Tibial nerve (tissue), 4 donors: Measurements from ENCODE around the gene PCDH9. TPM values are rescaled to one million over a fixed set of nuclear protein-coding genes. Genes with fewer than 3 reads are reported as not detected.

Experiments
- DNase-seq, 2 donors: peaks; one replicate each; pipeline ENCODE4 v3.0.0-alpha.2; 2019; ENCODE audit warnings: low spot score in 2 of 2
- H3K27ac ChIP-seq, 4 donors: fragments of 200-600 bp; sonication (generic) in 3 of 4; one replicate each; pipeline ENCODE4 v1.5.1; 2017 to 2019; ENCODE audit warnings: mild to moderate bottlenecking in 1 of 4
- H3K27me3 ChIP-seq, 2 donors: fragments of 200-600 bp; sonication (generic) in 1 of 2; one replicate each; pipeline versions ENCODE4 v1.5.1 to v1.6.0; 2017 to 2019
- H3K36me3 ChIP-seq, 3 donors: fragments of 200-600 bp; sonication (generic); one replicate each; pipeline ENCODE4 v1.5.1; 2018 to 2019
- H3K4me1 ChIP-seq, 4 donors: fragments of 200-600 bp; sonication (generic) in 3 of 4; one replicate each; pipeline ENCODE4 v1.5.1; 2017 to 2019
- H3K4me3 ChIP-seq, 4 donors: fragments of 200-600 bp; sonication (generic) in 3 of 4; one replicate each; pipeline ENCODE4 v1.5.1; 2017 to 2019; ENCODE audit warnings: mild to moderate bottlenecking in 1 of 4, moderate library complexity in 1 of 4
- H3K9me3 ChIP-seq, 4 donors: fragments of 200-600 bp; sonication (generic) in 3 of 4; one replicate each; pipeline ENCODE4 v1.5.1; 2017 to 2019
- EP300 ChIP-seq, 2 donors: sonication (generic); formaldehyde crosslinking; IDR thresholded peaks; one replicate each; pipeline ENCODE4 v1.6.1; 2017; ENCODE audit warnings: antibody characterized with exemption in 2 of 2, mild to moderate bottlenecking in 1 of 2
- POLR2A ChIP-seq, 2 donors: fragments of 450-650 bp; IDR thresholded peaks; one replicate each; pipeline ENCODE4 v1.6.1; 2017; ENCODE audit warnings: antibody characterized with exemption in 2 of 2, mild to moderate bottlenecking in 2 of 2, moderate library complexity in 2 of 2
- WGBS, 2 donors: methylation state at CpG; one replicate each; pipeline ENCODE4 v1.1.5; 2018; 5-methylcytosine and 5-hydroxymethylcytosine counted together
- total RNA-seq, 4 donors: library from RNA; depleted of rRNA; stranded (reverse); fragments of >200 nt; gene quantifications; one replicate each; pipeline ENCODE4 v1.1.0, GENCODE V29; 2016
- TF ChIP-seq, protein P1 (sequence below), 5 experiments: fragments of 200-600 bp in 3 of 5; fragments of 450-650 bp in 2 of 5; sonication (generic) in 3 of 5; IDR thresholded peaks; one replicate each; pipeline ENCODE4 v1.5.1; 2016 to 2019; ENCODE audit warnings: antibody characterized with exemption in 5 of 5, mild to moderate bottlenecking in 3 of 5, moderate library complexity in 2 of 5

Gene PCDH9
- total RNA-seq, 4 donors from 2014 or later = 11.8 to 28.6 (median 14.4) TPM

GRCh38 chr13:66879988-66880387 lies 350.1 kb downstream of the PCDH9 start:
- no peak overlapping the region for H3K27ac ChIP-seq
- 61 to 71% methylated on average over 1 of the region's 1 CpG for WGBS, 2 donors
- no peaks in the 10 kb centered on the region for H3K27me3 ChIP-seq
- no peaks in the 10 kb centered on the region for H3K36me3 ChIP-seq
- no peaks in the 10 kb centered on the region for H3K9me3 ChIP-seq
- no peak for DNase-seq
- TF ChIP-seq EP300 (IDR thresholded peaks at IDR 0.05) (no peak), POLR2A (IDR thresholded peaks at IDR 0.05) (no peak)
- TF ChIP-seq, protein P1, sequence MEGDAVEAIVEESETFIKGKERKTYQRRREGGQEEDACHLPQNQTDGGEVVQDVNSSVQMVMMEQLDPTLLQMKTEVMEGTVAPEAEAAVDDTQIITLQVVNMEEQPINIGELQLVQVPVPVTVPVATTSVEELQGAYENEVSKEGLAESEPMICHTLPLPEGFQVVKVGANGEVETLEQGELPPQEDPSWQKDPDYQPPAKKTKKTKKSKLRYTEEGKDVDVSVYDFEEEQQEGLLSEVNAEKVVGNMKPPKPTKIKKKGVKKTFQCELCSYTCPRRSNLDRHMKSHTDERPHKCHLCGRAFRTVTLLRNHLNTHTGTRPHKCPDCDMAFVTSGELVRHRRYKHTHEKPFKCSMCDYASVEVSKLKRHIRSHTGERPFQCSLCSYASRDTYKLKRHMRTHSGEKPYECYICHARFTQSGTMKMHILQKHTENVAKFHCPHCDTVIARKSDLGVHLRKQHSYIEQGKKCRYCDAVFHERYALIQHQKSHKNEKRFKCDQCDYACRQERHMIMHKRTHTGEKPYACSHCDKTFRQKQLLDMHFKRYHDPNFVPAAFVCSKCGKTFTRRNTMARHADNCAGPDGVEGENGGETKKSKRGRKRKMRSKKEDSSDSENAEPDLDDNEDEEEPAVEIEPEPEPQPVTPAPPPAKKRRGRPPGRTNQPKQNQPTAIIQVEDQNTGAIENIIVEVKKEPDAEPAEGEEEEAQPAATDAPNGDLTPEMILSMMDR (IDR thresholded peaks at IDR 0.05) = no peak
- H3K4me3 ChIP-seq = no peak overlapping the region
- no peaks in the 10 kb centered on the region for H3K4me1 ChIP-seq

- no peaks in the 10 kb centered on the region for H3K4me1 ChIP-seq
- no peaks in the 10 kb centered on the region for H3K9me3 ChIP-seq
- H3K27ac ChIP-seq = no peak overlapping the region
- TF ChIP-seq EP300 (IDR thresholded peaks at IDR 0.05) = no peak
- TF ChIP-seq POLR2A (IDR thresholded peaks at IDR 0.05) = no peak
- TF ChIP-seq, protein P1 (IDR thresholded peaks at IDR 0.05) = no peak
- H3K4me3 ChIP-seq = no peak overlapping the region
- no peak for DNase-seq
- H3K27me3 ChIP-seq = no peaks in the 10 kb centered on the region
- 54 to 60% methylated on average over 4 of the region's 4 CpGs for WGBS, 2 donors
- no peaks in the 10 kb centered on the region for H3K36me3 ChIP-seq
Measured at GRCh38 chr13:66875264-66875663, 354.9 kb downstream of the PCDH9 start.

GRCh38 chr13:66864627-66865026 lies 365.5 kb downstream of the PCDH9 start:
- Histone ChIP-seq H3K4me3 (no peak overlapping the region), H3K4me1 (peaks cover 0 to 14% (median 2%) of the 10 kb centered on the region in 4 donors)
- 55 to 59% methylated on average over 3 of the region's 3 CpGs for WGBS, 2 donors

DNA sequence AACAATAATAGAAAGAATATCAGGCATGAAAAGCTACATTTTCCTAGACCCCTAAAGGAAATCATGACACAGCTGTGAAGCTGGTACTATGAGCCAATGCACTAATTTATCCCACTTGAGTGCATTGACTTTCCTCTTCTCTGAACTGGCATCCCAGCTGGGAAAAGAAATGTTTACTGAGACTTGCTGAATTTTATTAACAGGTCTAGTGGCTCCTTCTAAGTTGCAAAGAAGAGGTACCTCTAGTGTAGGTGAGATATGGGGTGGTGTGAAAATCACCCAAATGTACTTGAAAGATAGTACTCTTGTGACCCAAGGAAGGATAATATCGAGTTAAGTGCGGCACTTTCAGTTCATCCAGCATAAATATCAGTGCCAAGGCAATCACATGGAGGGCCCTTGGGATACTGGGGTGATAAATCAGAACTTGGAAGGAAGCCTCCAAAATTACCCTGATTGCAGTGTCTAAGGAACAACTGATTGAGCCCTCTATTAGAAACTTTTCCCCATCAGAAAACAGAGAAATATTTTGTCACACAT lies 369.2 kb downstream of the PCDH9 start:
- 16 to 32% methylated on average over 2 of the region's 2 CpGs for WGBS, 2 donors
- Histone ChIP-seq H3K27me3 (no peaks in the 10 kb centered on the region), H3K4me1 (peaks cover 0 to 14% (median 2%) of the 10 kb centered on the region in 4 donors), H3K27ac (no peak overlapping the region), H3K4me3 (no peak overlapping the region), H3K9me3 (no peaks in the 10 kb centered on the region), H3K36me3 (no peaks in the 10 kb centered on the region)
- DNase-seq = no peak
- TF ChIP-seq, protein P1 (IDR thresholded peaks at IDR 0.05) = no peak
- TF ChIP-seq EP300 (IDR thresholded peaks at IDR 0.05) (no peak), POLR2A (IDR thresholded peaks at IDR 0.05) (no peak)

More at GRCh38 chr13:66864627-66865026, 365.5 kb downstream of the PCDH9 start:
- Histone ChIP-seq H3K9me3 (no peaks in the 10 kb centered on the region), H3K27me3 (no peaks in the 10 kb centered on the region), H3K27ac (no peak overlapping the region), H3K36me3 (no peaks in the 10 kb centered on the region)
- DNase-seq = no peak
- TF ChIP-seq, protein P1 (IDR thresholded peaks at IDR 0.05) = no peak
- TF ChIP-seq EP300 (IDR thresholded peaks at IDR 0.05) (no peak), POLR2A (IDR thresholded peaks at IDR 0.05) (no peak)

DNA sequence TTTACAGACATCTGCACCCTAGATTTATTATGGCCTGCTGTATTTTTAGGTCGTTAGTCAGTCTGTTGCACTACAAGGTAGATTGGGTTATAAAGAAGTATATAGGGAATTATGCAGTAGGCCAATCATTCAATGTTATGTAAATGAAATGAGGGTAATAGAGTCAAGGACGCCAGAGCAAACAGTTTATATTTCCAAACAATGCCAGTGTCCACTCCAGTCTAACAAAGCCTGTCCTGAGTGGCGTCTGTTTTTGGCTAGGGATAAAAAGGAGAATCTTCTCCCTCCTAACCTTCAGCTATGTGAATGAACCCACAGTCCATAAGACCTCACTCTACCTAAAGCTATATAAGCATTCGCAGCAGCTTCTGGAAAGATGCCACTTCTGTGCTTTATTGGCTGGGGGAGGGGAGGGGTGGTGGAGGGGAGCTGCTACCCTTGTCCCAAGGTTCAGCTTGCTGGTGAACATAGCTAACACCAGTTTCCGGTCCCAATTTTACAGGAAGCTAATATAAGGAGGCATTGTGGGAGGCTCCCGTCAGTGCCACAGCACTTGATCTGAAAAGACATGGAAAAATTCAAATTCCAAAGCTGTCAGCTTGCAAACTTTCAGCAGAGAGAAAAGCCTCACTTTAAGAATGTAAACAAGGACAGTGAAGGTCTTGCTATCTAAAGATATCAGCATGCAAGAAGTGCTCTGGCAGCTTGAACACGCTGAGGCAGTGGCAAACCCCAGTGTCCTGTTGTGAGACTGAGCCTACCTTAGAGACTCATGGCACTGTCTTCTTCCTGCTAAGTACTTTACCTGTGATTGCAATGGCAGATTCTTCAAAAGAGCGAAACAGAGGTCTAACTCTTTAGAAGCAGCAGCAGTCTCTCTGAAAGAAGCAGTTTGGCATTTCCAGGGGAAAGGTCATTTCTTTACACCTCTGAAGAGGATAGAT lies 369.9 kb downstream of the PCDH9 start:
- H3K27ac ChIP-seq = no peak overlapping the region
- no peaks in the 10 kb centered on the region for H3K36me3 ChIP-seq
- no peaks in the 10 kb centered on the region for H3K27me3 ChIP-seq
- no peak overlapping the region for H3K4me3 ChIP-seq
- TF ChIP-seq, protein P1 (IDR thresholded peaks at IDR 0.05) = no peak
- no peak for TF ChIP-seq EP300 (IDR thresholded peaks at IDR 0.05)
- DNase-seq = no peak
- H3K4me1 ChIP-seq = peaks cover 0 to 14% (median 2%) of the 10 kb centered on the region in 4 donors
- 62 to 67% methylated on average over 8 of the region's 8 CpGs for WGBS, 2 donors
- no peaks in the 10 kb centered on the region for H3K9me3 ChIP-seq
